Transverse colon (tissue), 4 donors: Measurements from ENCODE around the gene TMCC3. TPM values are rescaled to one million over a fixed set of nuclear protein-coding genes. Genes with fewer than 3 reads are reported as not detected.

Source experiments
- DNase-seq: peaks from one replicate; pipeline ENCODE4 v3.0.0-alpha.2; 2019
- H3K27ac ChIP-seq, 4 donors: fragments of 200-600 bp; sonication (generic); 2 replicates each; pipeline ENCODE4 v1.5.1; 2016 to 2018; ENCODE audit warnings: inconsistent platforms in 4 of 4
- H3K27me3 ChIP-seq: fragments of 200-600 bp; sonication (generic); 2 replicates; pipeline ENCODE4 v1.5.1; 2017; ENCODE audit warnings: inconsistent platforms
- H3K36me3 ChIP-seq, 4 donors: fragments of 200-600 bp; sonication (generic); 2 replicates each; pipeline ENCODE4 v1.5.1; 2017 to 2019; ENCODE audit warnings: inconsistent platforms in 4 of 4
- H3K4me1 ChIP-seq, 4 donors: fragments of 200-600 bp; sonication (generic); 2 replicates each; pipeline ENCODE4 v1.5.1; 2017 to 2020; ENCODE audit warnings: inconsistent platforms in 4 of 4
- H3K4me3 ChIP-seq, 4 donors: fragments of 200-600 bp; sonication (generic); 1 replicate in 1 of 4; 2 replicates in 3 of 4; pipeline versions ENCODE4 v1.5.1 to v1.6.1; 2017 to 2019; ENCODE audit warnings: inconsistent platforms in 4 of 4
- H3K9me3 ChIP-seq, 2 donors: fragments of 200-600 bp; sonication (generic); 2 replicates each; pipeline ENCODE4 v1.5.1; 2017 to 2019; ENCODE audit warnings: inconsistent platforms in 2 of 2
- EP300 ChIP-seq: sonication (generic); formaldehyde crosslinking; IDR thresholded peaks from one replicate; pipeline ENCODE4 v1.6.1; 2017; ENCODE audit warnings: antibody characterized with exemption, low read depth
- POLR2A ChIP-seq: fragments of 450-650 bp; IDR thresholded peaks from one replicate; pipeline ENCODE4 v1.6.1; 2016; ENCODE audit warnings: antibody characterized with exemption, mild to moderate bottlenecking, moderate library complexity
- POLR2AphosphoS5 ChIP-seq, 3 donors: sonication (generic); formaldehyde crosslinking; IDR thresholded peaks; one replicate each; pipeline ENCODE4 v1.6.1; 2016; ENCODE audit warnings: antibody characterized with exemption in 3 of 3
- WGBS, 2 donors: methylation state at CpG; one replicate each; pipeline ENCODE4 v1.1.5; 2018; ENCODE audit warnings: low coverage in 1 of 2; 5-methylcytosine and 5-hydroxymethylcytosine counted together
- in situ Hi-C, 4 donors: fragments of 200-750 bp; cut with MboI; loops; one replicate each; pipeline versions ENCODE4 v1.15.0 to v1.15.1; 2017; ENCODE audit warnings: low sequenced_read_pairs in 3 of 4, low pct_ligation_motif_present in 1 of 4, low pct_unique_long_range_greater_than_20kb in 1 of 4
- intact Hi-C: fragments of 100-400 bp; cut with DNase I; formaldehyde crosslinking; loops from one replicate; pipeline ENCODE4 v1.15.1; 2023; ENCODE audit warnings: low total_unique reads
- total RNA-seq, 4 donors: library from RNA; depleted of rRNA; stranded (reverse); fragments of >200 nt; gene quantifications; one replicate each; pipeline ENCODE4 v1.1.0, GENCODE V29; 2016
- TF ChIP-seq, protein P1 (sequence below), 5 experiments: fragments of 200-600 bp in 3 of 5; fragments of 450-650 bp in 2 of 5; sonication (generic) in 3 of 5; IDR thresholded peaks; 1 replicate in 2 of 5; 2 replicates in 3 of 5; pipeline ENCODE4 v1.5.1; 2016 to 2017; ENCODE audit warnings: antibody characterized with exemption in 5 of 5, inconsistent platforms in 3 of 5, mild to moderate bottlenecking in 2 of 5, moderate library complexity in 1 of 5

TMCC3 gene
- total RNA-seq, 4 donors from 2014 or later = 6.4 to 79.3 (median 65.9) TPM

DNA sequence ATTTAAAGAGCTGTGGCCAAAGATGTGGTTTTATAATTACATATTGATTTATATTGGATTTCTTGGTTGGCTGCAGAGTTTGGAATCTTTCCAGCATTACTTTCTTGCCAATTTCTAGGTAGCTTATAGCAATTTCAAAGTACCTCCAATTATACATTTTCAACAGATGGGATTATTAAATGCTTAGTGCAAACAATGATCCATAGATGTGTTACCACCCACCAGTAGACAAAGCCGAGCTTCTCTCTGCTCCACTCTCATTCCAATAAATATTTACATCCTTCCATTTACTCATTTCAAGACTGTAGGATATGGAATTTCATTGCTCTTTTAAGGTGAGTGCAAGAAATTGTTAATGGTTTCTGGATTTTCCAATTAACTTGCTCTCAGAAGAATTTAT is 21.6 kb upstream of the TMCC3 start:
- H3K9me3 ChIP-seq = no peaks in the 10 kb centered on the region
- intact Hi-C loops = no loop called here
- WGBS, 2 donors = 76 to 90% methylated on average over 1 of the region's 1 CpG

DNA sequence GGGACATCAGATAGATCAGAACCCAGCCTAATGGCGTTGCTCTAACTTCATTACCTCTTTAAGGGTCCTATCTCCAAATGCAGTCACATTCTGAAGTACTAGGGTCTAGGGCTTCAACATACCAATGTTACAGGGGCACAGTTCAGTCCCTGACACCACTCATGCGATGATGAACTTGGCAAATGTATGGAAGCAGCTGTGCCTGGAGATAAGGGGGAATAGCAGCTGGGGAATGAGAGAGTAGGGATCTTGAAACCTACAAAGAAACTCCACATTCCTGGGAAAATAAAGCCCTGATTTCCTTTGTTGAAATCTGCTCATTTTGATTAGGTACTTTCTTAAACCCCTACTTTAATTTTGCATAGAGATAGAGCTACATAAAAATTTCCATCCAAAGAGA is 20.5 kb upstream of the TMCC3 start:
- TF ChIP-seq EP300 (no peak), POLR2AphosphoS5 (IDR thresholded peaks at IDR 0.05) (no peak), POLR2A (no peak)
- TF ChIP-seq, protein P1, sequence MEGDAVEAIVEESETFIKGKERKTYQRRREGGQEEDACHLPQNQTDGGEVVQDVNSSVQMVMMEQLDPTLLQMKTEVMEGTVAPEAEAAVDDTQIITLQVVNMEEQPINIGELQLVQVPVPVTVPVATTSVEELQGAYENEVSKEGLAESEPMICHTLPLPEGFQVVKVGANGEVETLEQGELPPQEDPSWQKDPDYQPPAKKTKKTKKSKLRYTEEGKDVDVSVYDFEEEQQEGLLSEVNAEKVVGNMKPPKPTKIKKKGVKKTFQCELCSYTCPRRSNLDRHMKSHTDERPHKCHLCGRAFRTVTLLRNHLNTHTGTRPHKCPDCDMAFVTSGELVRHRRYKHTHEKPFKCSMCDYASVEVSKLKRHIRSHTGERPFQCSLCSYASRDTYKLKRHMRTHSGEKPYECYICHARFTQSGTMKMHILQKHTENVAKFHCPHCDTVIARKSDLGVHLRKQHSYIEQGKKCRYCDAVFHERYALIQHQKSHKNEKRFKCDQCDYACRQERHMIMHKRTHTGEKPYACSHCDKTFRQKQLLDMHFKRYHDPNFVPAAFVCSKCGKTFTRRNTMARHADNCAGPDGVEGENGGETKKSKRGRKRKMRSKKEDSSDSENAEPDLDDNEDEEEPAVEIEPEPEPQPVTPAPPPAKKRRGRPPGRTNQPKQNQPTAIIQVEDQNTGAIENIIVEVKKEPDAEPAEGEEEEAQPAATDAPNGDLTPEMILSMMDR (IDR thresholded peaks at IDR 0.05) = no peak
- no peak for DNase-seq
- Histone ChIP-seq H3K4me1 (peaks cover 0 to 12% (median 0%) of the 10 kb centered on the region in 4 donors), H3K4me3 (no peak overlapping the region), H3K27me3 (no peaks in the 10 kb centered on the region), H3K27ac (no peak overlapping the region), H3K9me3 (no peaks in the 10 kb centered on the region), H3K36me3 (no peaks in the 10 kb centered on the region)
- 85 to 100% methylated on average over 1 to 2 of the region's 2 CpGs for WGBS, 2 donors
- intact Hi-C loops (no loop called here), in situ Hi-C loops (no loop called here)

More for the DNA sequence above, 21.6 kb upstream of the TMCC3 start:
- no peaks in the 10 kb centered on the region for H3K27me3 ChIP-seq
- TF ChIP-seq POLR2A = no peak
- TF ChIP-seq, protein P1 (IDR thresholded peaks at IDR 0.05) = no peak
- no peak for TF ChIP-seq EP300
- TF ChIP-seq POLR2AphosphoS5 (IDR thresholded peaks at IDR 0.05) = no peak
- DNase-seq = no peak
- H3K27ac ChIP-seq = no peak overlapping the region
- no peaks in the 10 kb centered on the region for H3K36me3 ChIP-seq
- in situ Hi-C loops = no loop called here
- H3K4me3 ChIP-seq = no peak overlapping the region
- H3K4me1 ChIP-seq = peaks cover 0 to 20% (median 0%) of the 10 kb centered on the region in 4 donors

DNA sequence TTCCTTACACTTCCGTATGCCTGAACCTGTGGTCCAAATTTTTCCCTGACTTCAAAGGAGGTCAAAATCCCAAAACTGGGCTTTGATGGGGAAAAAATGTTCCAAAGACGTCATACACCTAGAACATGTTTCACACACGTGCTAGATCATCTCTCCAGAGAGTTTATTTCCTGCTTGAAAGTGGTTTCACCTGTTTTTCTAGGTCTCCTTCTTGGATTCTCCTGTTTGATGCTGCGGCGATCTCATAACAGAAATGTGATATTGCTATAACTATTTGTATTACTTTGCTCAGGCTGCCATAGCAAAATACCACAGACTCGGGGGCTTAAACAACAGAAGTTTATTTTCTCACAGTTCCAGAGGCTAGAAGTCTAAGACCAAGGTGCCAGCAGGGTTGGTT is 19.7 kb upstream of the TMCC3 start:
- 85 to 87% methylated on average over 5 to 6 of the region's 6 CpGs for WGBS, 2 donors
- intact Hi-C loops = no loop called here
- Histone ChIP-seq H3K36me3 (no peaks in the 10 kb centered on the region), H3K4me3 (no peak overlapping the region), H3K9me3 (no peaks in the 10 kb centered on the region), H3K27me3 (no peaks in the 10 kb centered on the region), H3K27ac (no peak overlapping the region), H3K4me1 (peaks cover 0 to 6% (median 0%) of the 10 kb centered on the region in 4 donors)
- no peak for DNase-seq
- no peak for TF ChIP-seq EP300
- TF ChIP-seq, protein P1 (IDR thresholded peaks at IDR 0.05) = no peak
- TF ChIP-seq POLR2AphosphoS5 (IDR thresholded peaks at IDR 0.05) = no peak
- no peak for TF ChIP-seq POLR2A
- in situ Hi-C loops = no loop called here

GRCh38 chr12:94667031-94667540 is 16.7 kb upstream of the TMCC3 start:
- 85 to 92% methylated on average over 3 to 6 of the region's 6 CpGs for WGBS, 2 donors
- TF ChIP-seq POLR2AphosphoS5 (IDR thresholded peaks at IDR 0.05) (no peak), EP300 (no peak)

DNA sequence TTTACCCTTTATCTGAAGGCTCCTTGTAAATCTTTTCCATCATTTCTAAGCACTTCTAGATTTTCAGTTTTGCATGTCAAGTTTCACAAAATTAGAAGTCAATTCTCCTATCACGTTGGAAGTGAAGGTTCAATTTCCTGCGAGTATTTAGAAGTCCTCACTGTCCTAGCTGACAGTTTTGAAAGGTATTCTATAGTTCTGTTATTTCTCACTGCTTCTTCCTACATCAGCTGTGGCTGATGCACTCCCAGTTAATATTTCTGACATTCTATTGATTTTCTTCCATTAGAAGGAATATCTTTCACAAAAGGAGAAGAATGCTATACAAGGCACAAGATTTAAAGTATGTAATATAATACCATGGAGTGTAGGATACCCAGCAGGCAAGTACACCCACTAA is 15.8 kb upstream of the TMCC3 start:
- in situ Hi-C loops = no loop called here
- H3K27ac ChIP-seq = no peak overlapping the region
- TF ChIP-seq EP300 (no peak), POLR2AphosphoS5 (IDR thresholded peaks at IDR 0.05) (no peak), POLR2A (no peak)
- TF ChIP-seq, protein P1 (IDR thresholded peaks at IDR 0.05) = no peak
- DNase-seq = no peak
- no peaks in the 10 kb centered on the region for H3K4me1 ChIP-seq
- WGBS, 2 donors = 71 to 79% methylated on average over 2 of the region's 2 CpGs
- no peaks in the 10 kb centered on the region for H3K36me3 ChIP-seq
- no peak overlapping the region for H3K4me3 ChIP-seq
- intact Hi-C loops = no loop called here
- no peaks in the 10 kb centered on the region for H3K27me3 ChIP-seq
- H3K9me3 ChIP-seq = no peaks in the 10 kb centered on the region

More at GRCh38 chr12:94667031-94667540, 16.7 kb upstream of the TMCC3 start:
- Histone ChIP-seq H3K36me3 (no peaks in the 10 kb centered on the region), H3K4me3 (no peak overlapping the region), H3K9me3 (no peaks in the 10 kb centered on the region), H3K4me1 (no peaks in the 10 kb centered on the region), H3K27me3 (no peaks in the 10 kb centered on the region), H3K27ac (no peak overlapping the region)
- no peak for DNase-seq
- intact Hi-C loops (no loop called here), in situ Hi-C loops (no loop called here)
